Gastroesophageal sphincter (tissue), 3 donors: Measurements from ENCODE around the gene TMEM74B.

Experiments
- CTCF ChIP-seq, 4 experiments: fragments of 200-600 bp in 2 of 4; fragments of 450-650 bp in 2 of 4; sonication (generic) in 1 of 4; IDR thresholded peaks; one replicate each; pipeline ENCODE4 v1.5.1; 2017 to 2019; ENCODE audit warnings: antibody characterized with exemption in 4 of 4, mild to moderate bottlenecking in 2 of 4, moderate library complexity in 2 of 4
- EP300 ChIP-seq: sonication (generic); formaldehyde crosslinking; IDR thresholded peaks from one replicate; pipeline ENCODE4 v1.6.1; 2017; ENCODE audit warnings: antibody characterized with exemption, mild to moderate bottlenecking
- POLR2A ChIP-seq, 2 donors: fragments of 450-650 bp; IDR thresholded peaks; one replicate each; pipeline ENCODE4 v1.6.1; 2017; ENCODE audit warnings: antibody characterized with exemption in 2 of 2, mild to moderate bottlenecking in 2 of 2, moderate library complexity in 1 of 2
- POLR2AphosphoS5 ChIP-seq: sonication (generic); formaldehyde crosslinking; IDR thresholded peaks from one replicate; pipeline ENCODE4 v1.6.1; 2017; ENCODE audit warnings: antibody characterized with exemption

- TF ChIP-seq CTCF (IDR thresholded peaks at IDR 0.05) (no peak), POLR2A (IDR thresholded peaks at IDR 0.05) (no peak), POLR2AphosphoS5 (no peak), EP300 (no peak)
Observed at GRCh38 chr20:1229541-1229940, 44.8 kb upstream of the TMEM74B start.
